GM23248 (cell line): ENCODE results near the gene RAB19. TPM values are rescaled to one million over a fixed set of nuclear protein-coding genes. Genes with fewer than 3 reads are reported as not detected.

Experiments used
- DNase-seq: peaks from one replicate; pipeline ENCODE4 v3.0.0-alpha.2; 2015
- H2AFZ ChIP-seq: fragments of 200-600 bp; sonication (generic); 2 replicates; pipeline ENCODE4 v1.6.1; 2016; ENCODE audit warnings: antibody characterized with exemption
- H3F3A ChIP-seq: fragments of 200-600 bp; sonication (generic); 2 replicates; pipeline ENCODE4 v1.6.1; 2016; ENCODE audit warnings: mild to moderate bottlenecking, antibody characterized with exemption, mixed run types; ENCODE audit not compliant: insufficient read depth
- H3K27ac ChIP-seq: fragments of 200-600 bp; sonication (generic); 2 replicates; pipeline ENCODE4 v1.5.1; 2016; ENCODE audit warnings: mild to moderate bottlenecking
- H3K27me3 ChIP-seq: fragments of 200-600 bp; sonication (generic); replicated peaks from 2 replicates; pipeline ENCODE4 v1.6.1; 2016; ENCODE audit warnings: mild to moderate bottlenecking; ENCODE audit not compliant: insufficient read depth
- H3K36me3 ChIP-seq: fragments of 200-600 bp; sonication (generic); 2 replicates; pipeline ENCODE4 v1.6.1; 2016; ENCODE audit warnings: low read depth, mild to moderate bottlenecking
- H3K4me1 ChIP-seq: fragments of 200-600 bp; sonication (generic); 2 replicates; pipeline ENCODE4 v1.6.1; 2016; ENCODE audit warnings: mild to moderate bottlenecking; ENCODE audit not compliant: insufficient read depth
- H3K4me2 ChIP-seq: fragments of 200-600 bp; sonication (generic); one replicate; pipeline ENCODE4 v1.6.1; 2016; ENCODE audit warnings: mild to moderate bottlenecking; ENCODE audit not compliant: unreplicated experiment
- H3K4me3 ChIP-seq: fragments of 200-600 bp; sonication (generic); 2 replicates; pipeline ENCODE4 v1.5.1; 2016; ENCODE audit warnings: mild to moderate bottlenecking
- H3K79me2 ChIP-seq: fragments of 200-600 bp; sonication (generic); 2 replicates; pipeline ENCODE4 v1.6.1; 2016; ENCODE audit warnings: mild to moderate bottlenecking; ENCODE audit not compliant: insufficient read depth
- H3K9ac ChIP-seq: fragments of 200-600 bp; sonication (generic); 2 replicates; pipeline ENCODE4 v1.6.1; 2016; ENCODE audit warnings: mild to moderate bottlenecking
- H3K9me2 ChIP-seq: fragments of 200-600 bp; sonication (generic); 2 replicates; pipeline ENCODE4 v1.6.1; 2016; ENCODE audit warnings: mixed run types, mild to moderate bottlenecking, moderate library complexity; ENCODE audit not compliant: insufficient read depth
- H3K9me3 ChIP-seq: fragments of 200-600 bp; sonication (generic); one replicate; pipeline ENCODE4 v1.6.1; 2017; ENCODE audit warnings: low read depth
- H4K20me1 ChIP-seq: fragments of 200-600 bp; sonication (generic); 2 replicates; pipeline ENCODE4 v1.6.0; 2016; ENCODE audit not compliant: insufficient read depth
- EZH2 ChIP-seq: fragments of 200-600 bp; sonication (generic); IDR thresholded peaks from 2 replicates; pipeline ENCODE4 v1.6.1; 2018; ENCODE audit warnings: antibody characterized with exemption, mild to moderate bottlenecking; ENCODE audit not compliant: insufficient read depth, poor library complexity, severe bottlenecking
- EZH2phosphoT487 ChIP-seq: fragments of 200-600 bp; sonication (generic); IDR thresholded peaks from 2 replicates; pipeline ENCODE4 v1.6.1; 2018; ENCODE audit warnings: antibody characterized with exemption, moderate library complexity, mild to moderate bottlenecking, low read depth; ENCODE audit not compliant: insufficient read depth
- WGBS, 2 experiments: methylation state at CpG; one replicate each; pipeline ENCODE4 v1.1.6; 2015 to 2017; ENCODE audit warnings: low lambda C conversion rate in 2 of 2, low coverage in 1 of 2; ENCODE audit errors: missing lambda C conversion rate in 2 of 2; 5-methylcytosine and 5-hydroxymethylcytosine counted together
- in situ Hi-C: fragments of 300-500 bp; cut with MboI; formaldehyde crosslinking; loops from 2 replicates; pipeline ENCODE4 v1.15.0; 2020
- polyA plus RNA-seq: library from polyadenylated mRNA; unstranded; fragments of >200 nt; fragmentation: Nextera tagmentation; extraction: Ambion mirVana; gene quantifications from 2 replicates; pipeline ENCODE4 v1.2.1, GENCODE V29; 2016
- total RNA-seq: library from RNA; depleted of rRNA; stranded (reverse); fragments of >200 nt; shearing (Covaris generic); gene quantifications from 2 replicates; pipeline ENCODE4 v1.2.3, GENCODE V29; 2014

Gene RAB19
- total and polyA plus RNA-seq, 2 experiments from 2014 or later = not detected

GRCh38 chr7:140375892-140376730, 27.7 kb upstream of the RAB19 start:
- in situ Hi-C loops = no loop called here
- Histone ChIP-seq H3K9me2 (no peaks in the 10 kb centered on the region), H3K27ac (no peak overlapping the region), H3K79me2 (peaks cover 4% of the 10 kb centered on the region; the same call in 1 of the 2 replicates), H3F3A (no peaks in the 10 kb centered on the region), H3K4me1 (no peaks in the 10 kb centered on the region), H3K4me3 (no peak overlapping the region), H4K20me1 (no peaks in the 10 kb centered on the region), H3K9me3 (no peaks in the 10 kb centered on the region), H3K36me3 (peaks cover 9% of the 10 kb centered on the region; the same call in 1 of the 2 replicates), H2AFZ (no peak overlapping the region), H3K27me3 (no peaks in the 10 kb centered on the region), H3K4me2 (no peak overlapping the region), H3K9ac (no peak overlapping the region)
- DNase-seq = no peak
- WGBS, 2 experiments = 76 to 79% methylated on average over 8 of the region's 8 CpGs
- TF ChIP-seq EZH2 = no peak
- TF ChIP-seq EZH2phosphoT487 = no peak

- in situ Hi-C loops = no loop called here
Observed at GRCh38 chr7:140383954-140384713, 19.7 kb upstream of the RAB19 start.

DNA sequence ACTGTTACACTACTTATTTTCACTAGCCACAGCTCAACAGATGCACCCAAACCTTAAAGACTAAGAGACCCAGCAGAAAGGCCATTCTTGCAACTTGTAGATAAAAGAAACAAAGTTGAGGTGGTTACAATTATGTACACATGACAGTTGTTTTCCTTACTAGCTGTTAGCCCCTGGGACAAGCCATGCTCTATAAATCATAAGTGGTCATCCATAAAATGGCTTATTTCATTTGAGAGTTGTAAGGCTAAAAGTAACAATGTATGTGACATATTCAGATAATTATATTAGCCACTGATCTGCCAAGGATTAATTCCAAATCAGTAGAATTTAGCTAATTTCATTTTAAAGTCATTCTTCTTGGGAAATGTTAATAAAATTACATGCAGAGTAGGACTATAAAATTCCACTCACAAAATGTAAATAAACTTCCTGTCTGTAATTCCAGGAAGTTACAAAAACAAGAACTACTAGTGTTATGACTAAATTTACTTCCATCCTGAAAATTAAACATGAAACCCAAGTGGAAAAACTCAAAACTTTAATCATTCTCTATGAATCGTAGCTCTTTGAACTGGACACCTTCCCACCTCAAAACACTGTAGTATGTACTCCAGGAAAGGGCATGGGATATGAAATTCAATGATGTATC, 18.8 kb upstream of the RAB19 start:
- TF ChIP-seq EZH2 (no peak), EZH2phosphoT487 (no peak)
- H3K4me2 ChIP-seq = no peak overlapping the region
- peaks cover 77% of the 10 kb centered on the region for H3K79me2 ChIP-seq
- no peaks in the 10 kb centered on the region for H3F3A ChIP-seq
- 52 to 57% methylated on average over 1 of the region's 1 CpG for WGBS, 2 experiments
- DNase-seq = no peak
- H3K36me3 ChIP-seq = peaks cover 6% of the 10 kb centered on the region; the same call in 1 of the 2 replicates
- no peaks in the 10 kb centered on the region for H3K27me3 ChIP-seq
- H2AFZ ChIP-seq = no peak overlapping the region
- no peaks in the 10 kb centered on the region; the same call in 1 of the 2 replicates for H3K4me1 ChIP-seq
- H3K9me3 ChIP-seq = no peaks in the 10 kb centered on the region
- H3K4me3 ChIP-seq = no peak overlapping the region
- H3K9ac ChIP-seq = no peak overlapping the region
- H4K20me1 ChIP-seq = peaks cover 3% of the 10 kb centered on the region
- H3K27ac ChIP-seq = no peak overlapping the region
- in situ Hi-C loops = no loop called here
- H3K9me2 ChIP-seq = no peaks in the 10 kb centered on the region

More at GRCh38 chr7:140383954-140384713, 19.7 kb upstream of the RAB19 start:
- H3K9me3 ChIP-seq = no peaks in the 10 kb centered on the region
- H3K4me1 ChIP-seq = no peaks in the 10 kb centered on the region; the same call in 1 of the 2 replicates
- no peak overlapping the region for H2AFZ ChIP-seq
- no peak overlapping the region for H3K4me2 ChIP-seq
- H3K27ac ChIP-seq = no peak overlapping the region
- 95 to 98% methylated on average over 6 of the region's 6 CpGs for WGBS, 2 experiments
- H3K9me2 ChIP-seq = no peaks in the 10 kb centered on the region
- H3K9ac ChIP-seq = no peak overlapping the region
- H4K20me1 ChIP-seq = peaks cover 3% of the 10 kb centered on the region
- H3K4me3 ChIP-seq = no peak overlapping the region
- H3K27me3 ChIP-seq = no peaks in the 10 kb centered on the region
- no peaks in the 10 kb centered on the region for H3F3A ChIP-seq
- TF ChIP-seq EZH2 = no peak
- TF ChIP-seq EZH2phosphoT487 = no peak
- DNase-seq = no peak
- H3K36me3 ChIP-seq = peaks cover 9% of the 10 kb centered on the region; the same call in 1 of the 2 replicates
- H3K79me2 ChIP-seq = peaks cover 68% of the 10 kb centered on the region

DNA sequence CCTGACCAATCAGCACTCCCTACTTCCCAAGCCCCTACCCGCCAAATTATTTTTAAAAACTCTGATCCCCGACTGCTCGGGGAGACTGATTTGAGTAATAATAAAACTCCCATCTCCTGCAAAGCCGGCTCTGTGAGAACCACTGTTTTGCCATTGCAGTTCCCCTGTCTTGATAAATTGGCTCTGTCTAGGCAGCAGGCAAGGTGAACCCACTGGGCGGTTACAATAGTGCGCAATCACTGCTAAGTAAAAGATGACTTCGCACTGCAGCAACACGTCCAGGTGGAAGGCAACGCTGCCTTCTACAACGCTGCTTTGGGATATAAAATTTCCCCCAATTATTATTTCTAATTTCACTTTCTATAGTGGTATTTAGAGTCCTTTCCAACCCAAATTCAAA, 14.4 kb upstream of the RAB19 start:
- Histone ChIP-seq H3K36me3 (no peaks in the 10 kb centered on the region), H3K27me3 (no peaks in the 10 kb centered on the region), H3K79me2 (peaks cover 97% of the 10 kb centered on the region), H4K20me1 (peaks cover 26% of the 10 kb centered on the region), H3K27ac (no peak overlapping the region), H3K9ac (no peak overlapping the region), H3K9me2 (no peaks in the 10 kb centered on the region), H3K4me1 (peaks cover 6% of the 10 kb centered on the region; the same call in 1 of the 2 replicates), H3K4me3 (no peak overlapping the region), H2AFZ (no peak overlapping the region), H3K9me3 (no peaks in the 10 kb centered on the region), H3K4me2 (no peak overlapping the region), H3F3A (0 out of 2 replicates have a peak, but pooled peaks cover 8% of the 10 kb centered on the region)
- DNase-seq = no peak
- TF ChIP-seq EZH2phosphoT487 = no peak
- TF ChIP-seq EZH2 = no peak
- in situ Hi-C loops = no loop called here
- 90 to 94% methylated on average over 10 of the region's 10 CpGs for WGBS, 2 experiments
